B cell (primary cell): ENCODE data around the gene IL7R. TPM values are rescaled to one million over a fixed set of nuclear protein-coding genes. Genes with fewer than 3 reads are reported as not detected.

ENCODE experiments used
- ATAC-seq: fragments of 200-7000 bp; cut with Tn5 transposase; one replicate; pipeline ENCODE4 v1.10.0; 2021; ENCODE audit warnings: low read depth, mild to moderate bottlenecking, moderate number of reproducible peaks, moderate library complexity
- CTCF ChIA-PET: fragments of 350-600 bp; sonication (Branson Sonifier 250); formaldehyde crosslinking; loops from one replicate; lab custom pipeline; 2021; ENCODE audit warnings: antibody characterized with exemption, inconsistent platforms; lab: Charles Lee
- POLR2A ChIA-PET: fragments of 350-600 bp; sonication (Branson Sonifier 250); formaldehyde crosslinking; loops from one replicate; lab custom pipeline; 2021; ENCODE audit warnings: antibody characterized with exemption; lab: Charles Lee
- DNase-seq: peaks from one replicate; pipeline ENCODE4 v3.0.0; 2013
- H2AFZ ChIP-seq: 2 replicates; pipeline ENCODE4 v1.6.1; 2012; ENCODE audit warnings: mild to moderate bottlenecking, low read depth, low read length; ENCODE audit not compliant: insufficient read depth, poor library complexity, severe bottlenecking
- H3K27ac ChIP-seq, 2 donors: 1 replicate in 1 of 2; 2 replicates in 1 of 2; pipeline ENCODE4 v1.5.1; 2012 to 2013; ENCODE audit warnings: low read length in 2 of 2, mild to moderate bottlenecking in 2 of 2, moderate library complexity in 1 of 2
- H3K27me3 ChIP-seq, 4 experiments: fragments of 200-600 bp in 1 of 4; sonication (generic) in 1 of 4; replicated peaks in 1 of 4; 1 replicate in 2 of 4; 2 replicates in 2 of 4; pipeline versions ENCODE4 v1.6.1 to v1.7.0; 2013 to 2016; ENCODE audit warnings: low read length in 3 of 4, mild to moderate bottlenecking in 2 of 4, mixed read lengths in 1 of 4, moderate library complexity in 1 of 4; ENCODE audit not compliant: insufficient read depth in 4 of 4, control insufficient read depth in 3 of 4; ENCODE audit errors: control extremely low read depth in 1 of 4
- H3K36me3 ChIP-seq, 2 experiments: replicated peaks in 1 of 2; 1 replicate in 1 of 2; 2 replicates in 1 of 2; pipeline versions ENCODE4 v1.6.1 to v1.7.1; 2013; ENCODE audit warnings: low read length in 1 of 2; ENCODE audit not compliant: insufficient read depth in 2 of 2, control insufficient read depth in 1 of 2; ENCODE audit errors: control extremely low read depth in 1 of 2, extremely low read depth in 1 of 2
- H3K4me1 ChIP-seq, 2 donors: fragments of 200-600 bp in 1 of 2; sonication (generic) in 1 of 2; 1 replicate in 1 of 2; 2 replicates in 1 of 2; pipeline versions ENCODE4 v1.5.1 to v1.6.1; 2013 to 2017; ENCODE audit warnings: low read length in 2 of 2; ENCODE audit not compliant: control insufficient read depth in 2 of 2, insufficient read depth in 2 of 2
- H3K4me2 ChIP-seq: replicated peaks from 2 replicates; pipeline ENCODE3; 2012; ENCODE audit warnings: mild to moderate bottlenecking, low read depth, low read length; ENCODE audit not compliant: poor library complexity, severe bottlenecking
- H3K4me3 ChIP-seq, 5 experiments: fragments of 200-600 bp in 1 of 5; sonication (generic) in 1 of 5; 1 replicate in 3 of 5; 2 replicates in 2 of 5; pipeline versions ENCODE4 v1.5.1 to v1.7.0; 2011 to 2016; ENCODE audit warnings: low read length in 4 of 5, mild to moderate bottlenecking in 4 of 5, low read depth in 2 of 5, control low read depth in 1 of 5, moderate library complexity in 1 of 5; ENCODE audit not compliant: insufficient read depth in 1 of 5; ENCODE audit errors: control extremely low read depth in 1 of 5, extremely low read depth in 1 of 5
- H3K79me2 ChIP-seq: fragments of 200-600 bp; sonication (generic); one replicate; pipeline ENCODE4 v1.6.0; 2016; ENCODE audit warnings: low read length; ENCODE audit not compliant: control insufficient read depth, insufficient read depth
- H3K9ac ChIP-seq: fragments of 200-600 bp; sonication (generic); 2 replicates; pipeline ENCODE4 v1.6.1; 2017; ENCODE audit warnings: mild to moderate bottlenecking, low read length, moderate library complexity
- H3K9me3 ChIP-seq, 3 donors: one replicate each; pipeline versions ENCODE4 v1.6.1 to v1.7.1; 2013; ENCODE audit warnings: low read length in 2 of 3; ENCODE audit not compliant: control insufficient read depth in 2 of 3, insufficient read depth in 1 of 3; ENCODE audit errors: control extremely low read depth in 1 of 3
- H4K20me1 ChIP-seq: 2 replicates; pipeline ENCODE4 v1.6.0; 2012; ENCODE audit warnings: mild to moderate bottlenecking, low read length; ENCODE audit not compliant: insufficient read depth, control insufficient read depth, poor library complexity, severe bottlenecking
- H3K27ac Mint-ChIP-seq: one replicate; pipeline ENCODE4 v1.8.0; 2021; ENCODE audit warnings: mixed read lengths
- H3K27me3 Mint-ChIP-seq: one replicate; pipeline ENCODE4 v1.8.0; 2021; ENCODE audit warnings: mixed read lengths
- H3K4me1 Mint-ChIP-seq: one replicate; pipeline ENCODE4 v1.8.0; 2021; ENCODE audit warnings: mixed read lengths
- H3K4me3 Mint-ChIP-seq: one replicate; pipeline ENCODE4 v1.8.0; 2021; ENCODE audit warnings: mixed read lengths
- H3K9me3 Mint-ChIP-seq: one replicate; pipeline ENCODE4 v1.8.0; 2022; ENCODE audit warnings: mixed read lengths; ENCODE audit not compliant: insufficient read depth
- EZH2 ChIP-seq: IDR thresholded peaks from 2 replicates; pipeline ENCODE4 v1.6.1; 2012; ENCODE audit warnings: borderline replicate concordance, low read depth, mild to moderate bottlenecking, moderate library complexity, low read length; ENCODE audit not compliant: insufficient read depth, poor library complexity, severe bottlenecking
- WGBS: methylation state at CpG from one replicate; pipeline ENCODE4 v1.1.5; 2013; ENCODE audit warnings: missing lambda C conversion rate; ENCODE audit not compliant: insufficient coverage; 5-methylcytosine and 5-hydroxymethylcytosine counted together
- intact Hi-C: fragments of 100-400 bp; cut with micrococcal nuclease; formaldehyde crosslinking; loops from one replicate; pipeline ENCODE4 v1.10.0; 2022
- polyA plus RNA-seq: library from polyadenylated mRNA; depleted of rRNA; stranded (reverse); fragments of >200 nt; gene quantifications from 2 replicates; pipeline ENCODE4 v1.2.3, GENCODE V29; 2012
- total RNA-seq, 2 donors: library from RNA; stranded (reverse); fragments of 120-200 nt in 1 of 2; gene quantifications; 1 replicate in 1 of 2; 2 replicates in 1 of 2; pipeline versions ENCODE4 v1.2.3 to v1.2.4, GENCODE V29; 2013 to 2022
- TF ChIP-seq, protein P1 (sequence below): fragments of 200-600 bp; IDR thresholded peaks from one replicate; pipeline ENCODE4 v1.8.0; 2022; ENCODE audit warnings: antibody characterized with exemption, mild to moderate bottlenecking

Gene IL7R
- total and polyA plus RNA-seq, 2 donors (not counting 1 experiment from before 2014, with no cell fraction given) = 2.4 TPM

DNA sequence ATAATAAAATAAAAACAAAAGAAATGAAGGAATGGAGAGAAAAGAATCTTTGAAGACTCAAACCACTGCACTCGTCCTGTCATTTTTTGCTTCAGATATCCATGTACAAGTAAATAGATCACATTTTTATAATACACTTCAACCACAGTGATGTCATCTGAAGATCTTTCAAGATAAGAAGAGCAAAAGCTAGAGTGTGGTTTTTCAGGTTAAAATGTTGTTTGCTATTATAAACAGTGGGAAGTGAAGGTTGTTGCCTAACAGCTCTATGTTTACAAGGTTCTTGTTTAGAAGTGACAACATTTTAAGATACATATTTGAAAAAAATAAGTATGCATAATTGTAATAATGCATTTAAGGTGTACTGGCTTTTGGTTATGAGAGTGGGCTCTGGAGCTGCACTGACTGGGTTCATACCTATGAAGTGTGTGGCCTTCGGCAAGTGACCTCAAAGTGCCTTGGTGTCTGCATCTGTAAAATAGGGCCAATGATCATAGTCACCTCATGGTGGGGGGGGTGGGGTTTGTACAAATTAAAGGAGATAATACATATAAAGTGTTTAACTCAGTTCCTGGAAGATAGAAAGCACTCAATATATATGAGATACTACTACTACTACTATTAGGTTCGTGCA, 45.5 kb upstream of the IL7R start:
- TF ChIP-seq, protein P1, sequence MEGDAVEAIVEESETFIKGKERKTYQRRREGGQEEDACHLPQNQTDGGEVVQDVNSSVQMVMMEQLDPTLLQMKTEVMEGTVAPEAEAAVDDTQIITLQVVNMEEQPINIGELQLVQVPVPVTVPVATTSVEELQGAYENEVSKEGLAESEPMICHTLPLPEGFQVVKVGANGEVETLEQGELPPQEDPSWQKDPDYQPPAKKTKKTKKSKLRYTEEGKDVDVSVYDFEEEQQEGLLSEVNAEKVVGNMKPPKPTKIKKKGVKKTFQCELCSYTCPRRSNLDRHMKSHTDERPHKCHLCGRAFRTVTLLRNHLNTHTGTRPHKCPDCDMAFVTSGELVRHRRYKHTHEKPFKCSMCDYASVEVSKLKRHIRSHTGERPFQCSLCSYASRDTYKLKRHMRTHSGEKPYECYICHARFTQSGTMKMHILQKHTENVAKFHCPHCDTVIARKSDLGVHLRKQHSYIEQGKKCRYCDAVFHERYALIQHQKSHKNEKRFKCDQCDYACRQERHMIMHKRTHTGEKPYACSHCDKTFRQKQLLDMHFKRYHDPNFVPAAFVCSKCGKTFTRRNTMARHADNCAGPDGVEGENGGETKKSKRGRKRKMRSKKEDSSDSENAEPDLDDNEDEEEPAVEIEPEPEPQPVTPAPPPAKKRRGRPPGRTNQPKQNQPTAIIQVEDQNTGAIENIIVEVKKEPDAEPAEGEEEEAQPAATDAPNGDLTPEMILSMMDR = no peak
- no peak for TF ChIP-seq EZH2
- Histone ChIP-seq H3K4me1 (no peaks in the 10 kb centered on the region), H3K79me2 (no peaks in the 10 kb centered on the region), H3K4me2 (no peak overlapping the region), H3K27ac (no peak overlapping the region), H3K36me3 (no peaks in the 10 kb centered on the region), H3K9ac (no peak overlapping the region), H4K20me1 (no peaks in the 10 kb centered on the region), H2AFZ (no peak overlapping the region), H3K9me3 (no peaks in the 10 kb centered on the region), H3K27me3 (no peaks in the 10 kb centered on the region), H3K4me3 (no peak overlapping the region)
- ChIA-PET POLR2A (no interaction called here), CTCF (interaction anchor here (0.7 kb wide), 1 partner anchor 22 kb away, joined by 6 read pairs; no protein-coding TSS in a partner anchor)
- H3K4me3 Mint-ChIP-seq = no peak overlapping the region
- H3K4me1 Mint-ChIP-seq = no peaks in the 10 kb centered on the region
- no peak overlapping the region for H3K27ac Mint-ChIP-seq
- no CpG with 5 or more reads among the region's 3 CpGs for WGBS
- no peak for ATAC-seq
- intact Hi-C loops = no loop called here
- no peaks in the 10 kb centered on the region for H3K9me3 Mint-ChIP-seq
- H3K27me3 Mint-ChIP-seq = no peaks in the 10 kb centered on the region
- no peak for DNase-seq

DNA sequence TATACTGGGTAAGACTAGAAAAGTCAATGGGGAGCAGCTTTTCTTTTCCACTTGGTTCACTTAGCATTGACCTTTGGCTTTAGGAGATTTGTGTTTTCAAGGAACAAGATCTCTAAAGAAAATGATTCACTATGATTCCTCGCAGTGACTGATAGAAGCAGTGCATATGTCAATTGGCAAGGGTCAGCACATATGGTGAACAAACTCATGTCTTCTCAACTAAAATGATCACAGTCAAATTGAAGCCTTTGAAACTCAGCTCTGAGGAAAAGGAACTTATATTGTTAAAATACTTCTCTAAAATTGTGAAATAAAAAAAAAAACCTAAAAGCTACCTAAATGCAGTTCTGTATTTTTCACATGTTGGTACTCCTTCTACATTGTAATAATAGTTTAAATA, 43.2 kb upstream of the IL7R start:
- Mint-ChIP-seq H3K4me3 (no peak overlapping the region), H3K27ac (no peak overlapping the region), H3K27me3 (no peaks in the 10 kb centered on the region), H3K9me3 (no peaks in the 10 kb centered on the region), H3K4me1 (no peaks in the 10 kb centered on the region)
- no peaks in the 10 kb centered on the region for H3K27me3 ChIP-seq
- H4K20me1 ChIP-seq = no peaks in the 10 kb centered on the region
- ATAC-seq = no peak
- POLR2A ChIA-PET = no interaction called here
- H3K27ac ChIP-seq = no peak overlapping the region
- CTCF ChIA-PET = interaction anchor here (0.9 kb wide), 1 partner anchor 10 kb away, joined by 3 read pairs; no protein-coding TSS in a partner anchor
- intact Hi-C loops = no loop called here
- no peak overlapping the region for H3K4me3 ChIP-seq
- H3K4me1 ChIP-seq = no peaks in the 10 kb centered on the region
- no peaks in the 10 kb centered on the region for H3K79me2 ChIP-seq
- no peaks in the 10 kb centered on the region for H3K9me3 ChIP-seq
- H3K9ac ChIP-seq = no peak overlapping the region
- no CpG with 5 or more reads among the region's 1 CpG for WGBS
- DNase-seq = no peak
- H3K36me3 ChIP-seq = no peaks in the 10 kb centered on the region
- no peak for TF ChIP-seq EZH2
- TF ChIP-seq, protein P1 = no peak
- H3K4me2 ChIP-seq = no peak overlapping the region
- H2AFZ ChIP-seq = no peak overlapping the region
